Erythroblast (primary cell): Measurements from ENCODE around the gene ANO1.

Experiments
- GATA1 ChIP-seq: IDR thresholded peaks from 2 replicates; pipeline ENCODE4 v1.6.1; 2011; ENCODE audit warnings: low read depth, mild to moderate bottlenecking, control low read depth, low read length, moderate library complexity
- POLR2A ChIP-seq: IDR thresholded peaks from 2 replicates; pipeline ENCODE4 v1.6.1; 2011; ENCODE audit warnings: mild to moderate bottlenecking, low read length

DNA sequence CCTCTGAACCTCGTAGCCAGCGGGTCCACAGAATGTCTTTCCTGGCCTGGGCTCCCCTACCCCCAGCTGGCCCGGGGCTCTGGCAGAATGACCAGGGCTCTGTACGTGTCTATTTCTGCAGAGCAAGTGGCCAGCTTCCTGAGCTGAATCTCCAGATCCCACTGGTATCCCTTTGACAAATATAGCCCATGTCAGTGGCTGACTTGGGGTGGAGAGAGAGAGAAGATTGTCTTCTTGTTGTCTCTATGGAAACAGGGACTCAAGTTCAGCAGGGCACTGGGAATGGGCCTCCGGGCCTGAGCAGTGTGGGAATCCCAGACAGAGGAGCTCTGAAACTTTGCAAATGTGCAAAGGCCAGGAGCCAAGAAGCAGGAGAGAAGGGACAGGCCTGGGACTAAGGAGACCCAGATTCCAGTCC is 33.9 kb downstream of the ANO1 start:
- TF ChIP-seq POLR2A = no peak
- no peak for TF ChIP-seq GATA1
